ENCODE results near the gene CLMP.
"Not testable (repeated sequence)": the region's sequence is repeated elsewhere in the genome, so short reads cannot be mapped to it uniquely, and the experiment has no call there.

CLMP gene

DNA sequence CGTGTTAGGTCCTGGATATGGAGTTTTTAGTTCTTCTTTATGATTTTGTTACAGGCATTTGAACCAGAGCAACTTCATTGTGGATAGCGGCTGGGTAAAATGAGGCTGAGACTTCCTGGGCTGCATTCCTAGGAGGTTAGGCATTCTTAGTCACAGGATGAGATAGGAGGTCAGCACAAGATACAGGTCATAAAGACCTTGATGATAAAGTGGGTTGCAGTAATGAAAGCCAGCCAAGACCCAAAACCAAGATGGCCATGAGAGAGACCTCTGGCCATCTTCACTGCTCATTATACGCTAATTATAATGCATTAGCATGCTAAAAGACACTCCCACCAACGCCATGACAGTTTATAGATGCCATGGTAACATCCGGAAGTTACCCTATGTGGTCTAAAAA is 23.4 kb upstream of the CLMP start:
- DNase-seq (ENCODE audit: low read depth in 2 of 2): no peak

GRCh38 chr11:123217897-123218296 is 22.8 kb upstream of the CLMP start:
- DNase-seq (ENCODE audit: low read depth in 2 of 2): no peak

DNA sequence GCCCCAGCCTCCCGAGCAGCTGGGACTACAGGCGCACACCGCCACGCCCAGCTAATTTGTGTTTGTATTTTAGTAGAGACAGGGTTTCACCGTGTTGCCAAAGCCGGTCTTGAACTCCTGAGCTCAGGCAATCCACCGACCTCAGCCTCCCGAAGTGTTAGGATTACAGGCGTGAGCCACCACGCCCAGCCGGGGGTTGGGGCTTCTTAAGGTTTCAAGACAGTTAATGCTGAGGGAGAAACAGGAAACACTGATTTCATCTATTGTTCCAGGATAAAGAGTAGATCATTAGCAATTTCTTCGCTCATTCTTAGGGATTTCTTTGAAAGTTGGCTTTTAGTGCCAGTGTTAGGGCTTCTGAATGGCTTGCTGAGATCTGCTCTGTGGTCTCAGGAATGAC is 21.2 kb upstream of the CLMP start:
- no peak for DNase-seq (ENCODE audit: low read depth in 2 of 2)

DNA sequence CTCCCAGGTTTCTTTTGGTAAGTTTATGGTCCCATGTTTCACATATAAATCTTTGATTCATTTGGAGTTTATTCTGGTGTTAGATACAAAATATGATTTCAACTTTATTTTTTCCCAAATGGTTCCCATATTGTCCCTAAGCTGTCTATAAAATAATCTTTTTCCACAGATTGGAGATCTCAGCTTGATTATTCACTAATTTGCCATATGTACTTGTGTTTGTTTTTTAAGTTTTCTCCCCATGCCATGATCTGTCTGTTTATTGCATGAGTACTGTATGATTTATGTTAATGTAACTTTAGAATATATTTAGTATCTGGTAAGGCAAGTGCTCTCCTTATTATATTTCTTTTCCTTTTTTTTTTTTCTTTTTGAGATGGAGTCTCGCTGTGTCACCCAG is 19.9 kb upstream of the CLMP start:
- DNase-seq (ENCODE audit: low read depth in 2 of 2): no peak

- no peak for DNase-seq (ENCODE audit: low read depth in 2 of 2)
Measured at GRCh38 chr11:123214396-123214795, 19.3 kb upstream of the CLMP start.

DNA sequence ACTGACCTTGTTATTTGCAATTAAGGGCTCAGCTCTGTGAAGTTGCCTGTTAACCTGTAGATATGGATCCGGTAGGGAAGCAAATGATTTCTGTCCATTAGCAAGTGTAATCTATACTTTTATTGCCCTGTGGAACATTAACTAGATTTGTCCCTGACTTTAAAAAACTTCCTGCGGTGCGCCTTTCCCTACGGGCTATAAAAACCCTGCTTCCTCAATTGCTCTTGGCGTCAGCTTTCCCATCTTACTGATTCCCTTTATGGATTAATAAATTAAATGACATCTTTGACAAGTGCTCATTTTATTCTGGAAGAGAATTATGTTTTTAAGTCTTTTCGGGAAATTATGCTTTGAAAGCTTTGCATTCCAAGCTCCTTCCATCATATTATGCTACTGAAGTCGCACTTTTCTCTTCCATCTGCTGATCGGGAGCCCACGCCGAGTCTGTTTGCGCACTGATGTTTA is 18.3 kb upstream of the CLMP start:
- DNase-seq (ENCODE audit: low read depth in 2 of 2): no peak

GRCh38 chr11:123212406-123212805 is 17.4 kb upstream of the CLMP start:
- DNase-seq (ENCODE audit: low read depth in 2 of 2): no peak

DNA sequence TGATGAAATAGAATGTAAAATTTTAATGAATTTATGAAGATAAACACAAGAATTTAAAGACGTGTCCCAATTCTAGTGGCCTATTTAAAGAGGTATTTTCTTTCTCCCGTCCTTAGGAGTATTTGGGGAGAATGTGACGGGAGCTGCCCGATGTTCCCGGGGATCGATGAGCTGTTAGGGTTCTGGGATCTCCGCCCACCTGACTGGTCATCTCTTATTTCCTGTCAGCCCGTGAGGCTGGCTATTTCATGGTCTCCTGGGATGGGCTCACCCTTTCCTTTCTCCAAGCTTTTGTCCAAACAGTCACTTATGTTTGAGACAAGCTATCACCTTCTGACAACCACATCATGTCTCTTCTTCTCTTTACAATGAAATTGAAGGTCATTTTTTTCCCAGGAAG is 16.9 kb upstream of the CLMP start:
- DNase-seq (ENCODE audit: low read depth in 2 of 2): no peak

DNA sequence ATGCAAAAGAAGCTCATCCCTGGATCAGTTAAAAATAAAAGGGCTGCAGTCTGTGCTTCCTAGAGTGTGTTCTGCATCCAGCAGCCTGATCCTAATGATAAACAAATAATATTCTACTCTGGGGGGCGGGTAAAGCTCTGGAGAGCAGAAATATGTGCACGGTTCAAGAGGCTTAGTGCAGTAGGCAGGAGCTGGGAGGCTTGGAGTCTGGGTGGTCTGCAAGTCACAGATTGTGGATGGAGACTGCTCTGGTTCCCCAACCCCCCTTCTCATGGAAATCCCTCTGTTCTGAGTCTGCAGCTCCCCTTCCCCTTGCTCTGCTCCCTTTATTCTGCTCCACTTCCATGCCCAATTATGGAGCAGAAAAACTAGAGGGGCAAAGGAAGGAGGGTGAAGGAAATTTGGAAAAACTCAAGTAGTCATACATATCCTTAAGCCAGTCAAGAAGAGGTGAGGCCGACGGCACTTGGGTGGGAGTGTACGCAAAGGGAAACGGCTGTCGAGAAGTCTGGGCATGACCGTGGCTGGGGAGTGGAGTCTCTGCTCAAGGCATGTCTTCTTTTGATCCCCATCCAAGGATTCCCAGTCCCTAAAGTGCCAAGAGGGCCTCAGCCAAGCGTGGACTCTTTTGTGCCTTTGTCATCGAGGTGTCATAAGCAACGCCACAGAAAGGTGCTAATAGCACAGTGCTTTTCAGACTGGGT is 16.3 kb upstream of the CLMP start:
- DNase-seq (ENCODE audit: low read depth in 2 of 2): no peak

DNA sequence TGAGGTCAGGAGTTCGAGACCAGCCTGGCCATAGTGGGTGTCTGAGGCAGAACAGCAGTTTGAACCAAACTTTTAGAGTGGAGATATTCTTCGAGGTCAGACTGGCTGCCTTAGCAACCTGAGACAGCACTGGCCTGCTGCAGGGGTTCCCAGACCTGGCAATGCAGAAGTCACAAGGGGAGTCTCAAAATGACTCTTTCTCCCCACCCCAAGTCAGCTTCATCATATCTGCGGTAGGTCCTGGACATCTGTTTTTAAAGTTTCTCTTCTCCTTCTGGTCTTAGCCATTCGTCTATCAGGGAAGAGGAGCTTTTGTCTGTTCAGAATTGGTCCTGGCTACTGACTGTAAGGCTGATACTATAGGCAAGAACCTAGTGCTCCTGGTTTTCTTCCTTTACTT is 14.5 kb upstream of the CLMP start:
- DNase-seq (ENCODE audit: low read depth in 2 of 2): no peak

- DNase-seq (ENCODE audit: low read depth in 2 of 2): no peak
Measured at GRCh38 chr11:123206791-123207434, 11.9 kb upstream of the CLMP start.

- DNase-seq (ENCODE audit: low read depth in 2 of 2): not testable (repeated sequence)
Measured at GRCh38 chr11:123206055-123206454, 11.0 kb upstream of the CLMP start.

GRCh38 chr11:123203934-123204333 is 8.9 kb upstream of the CLMP start:
- no peak for DNase-seq (ENCODE audit: low read depth in 2 of 2)

DNA sequence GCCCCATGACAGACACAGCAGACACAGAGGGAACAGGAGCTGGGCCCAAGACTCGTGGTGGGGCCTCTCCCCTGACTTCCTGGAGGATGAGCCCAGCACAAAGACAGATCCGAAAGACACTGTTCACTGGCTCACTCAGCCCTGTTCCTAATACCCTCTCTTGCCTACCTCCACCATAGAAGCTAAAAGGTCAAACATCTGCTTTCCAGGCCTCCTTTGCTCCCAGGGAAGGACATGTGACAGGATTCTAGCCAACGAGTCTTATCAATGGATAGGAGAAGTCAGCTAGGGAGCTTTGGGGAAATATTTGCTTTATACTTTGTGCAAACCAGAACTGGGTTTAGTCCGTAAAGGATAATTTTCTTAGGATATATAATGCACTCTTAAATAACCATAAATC is 8.4 kb upstream of the CLMP start:
- no peak for DNase-seq (ENCODE audit: low read depth in 2 of 2)

GRCh38 chr11:123202155-123203151 is 7.4 kb upstream of the CLMP start:
- DNase-seq (ENCODE audit: low read depth in 2 of 2): no peak

DNA sequence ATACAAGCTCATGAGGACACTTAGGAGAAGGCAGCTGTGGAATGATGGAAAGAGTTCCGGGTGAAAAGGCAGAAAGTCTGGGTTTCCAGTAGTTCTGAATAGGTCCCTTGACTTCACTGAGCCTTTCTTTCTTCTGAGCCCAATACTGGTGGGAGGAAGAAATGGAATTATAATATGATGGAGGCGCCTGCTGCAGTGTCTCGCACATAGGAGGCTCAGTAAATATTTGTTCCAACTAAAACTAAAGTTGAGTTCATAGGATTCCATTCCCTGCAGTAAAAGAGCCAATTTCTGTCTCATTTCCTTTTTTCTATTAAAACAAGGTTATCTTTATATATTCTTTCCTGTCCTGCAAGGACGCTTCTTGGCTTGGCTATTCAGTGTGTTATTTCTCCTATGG is 5.2 kb upstream of the CLMP start:
- DNase-seq (ENCODE audit: low read depth in 2 of 2): no peak

- no peak for DNase-seq (ENCODE audit: low read depth in 2 of 2)
Measured at GRCh38 chr11:123197711-123198110, 2.7 kb upstream of the CLMP start.

GRCh38 chr11:123196060-123196714 is 1.1 kb upstream of the CLMP start:
- DNase-seq (ENCODE audit: low read depth in 2 of 2): no peak

DNA sequence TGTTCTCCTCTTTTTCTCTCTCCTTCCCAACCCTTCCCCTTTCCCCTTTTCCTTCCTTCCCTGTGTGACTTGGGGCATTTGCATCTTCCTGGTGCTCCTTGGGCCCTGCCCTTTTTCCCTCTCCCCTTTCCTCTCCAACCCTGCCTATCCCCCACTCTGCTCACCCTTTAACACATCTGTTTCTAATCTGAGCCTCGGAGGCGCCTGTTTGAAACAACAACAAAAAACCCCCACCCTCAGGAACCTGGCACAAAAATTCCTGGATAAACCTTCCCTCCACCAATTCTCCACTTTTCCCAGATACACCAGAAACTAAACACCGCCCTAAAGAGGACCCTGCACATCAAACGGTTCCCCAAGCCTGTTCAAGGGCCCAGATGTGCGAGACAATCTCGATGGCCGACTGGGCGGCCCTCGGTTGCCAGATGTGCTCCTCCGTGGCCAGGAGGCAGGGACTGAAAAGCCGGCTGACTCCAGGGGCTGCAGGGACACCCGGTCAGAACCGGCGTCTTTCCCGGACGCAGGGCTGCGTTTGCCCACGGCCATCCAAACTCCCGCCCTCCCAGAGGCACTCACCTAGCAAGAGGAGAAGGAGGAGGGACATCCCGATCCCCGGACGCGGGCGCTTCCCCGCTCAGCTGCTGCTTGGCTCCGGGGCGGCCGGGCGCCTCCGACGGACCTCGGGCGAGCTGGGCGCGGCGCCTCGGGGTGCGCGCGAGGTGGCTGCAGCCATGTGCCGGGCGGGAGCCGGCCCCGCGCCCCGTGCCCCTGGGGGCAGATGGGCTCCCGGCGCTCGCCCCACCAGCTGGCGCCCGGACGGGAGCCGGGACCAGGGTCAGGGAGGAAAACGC is 486 bp downstream of the CLMP start:
- no peak for DNase-seq (ENCODE audit: low read depth in 2 of 2)

- DNase-seq (ENCODE audit: low read depth in 2 of 2): no peak
Measured at GRCh38 chr11:123193742-123194141, 1.3 kb downstream of the CLMP start.

- DNase-seq (ENCODE audit: low read depth in 2 of 2): no peak
Measured at GRCh38 chr11:123191939-123192338, 3.1 kb downstream of the CLMP start.

Data from fibroblast of skin of left biceps (primary cell).